Measurements from ENCODE around the gene OLA1. TPM values are rescaled to one million over a fixed set of nuclear protein-coding genes. Genes with fewer than 3 reads are reported as not detected.
A peak's percentile ranks its signal among the peaks of the same experiment; 100 is the strongest.

OLA1 gene
- total RNA-seq = 10 to 100 TPM; 32.1 to 46.1 (median 38.1) TPM
- total RNA-seq (2013) = 56.5 TPM
- total RNA-seq = 36.5 to 206 (median 47.8) reads per million in 29 experiments

- ATAC-seq (replicated peaks in 1 of 4) (peak; percentile 95 to 99 (median 96)), DNase-seq (peak; percentile 81 to 98 (median 92))
- H3K9me3 Mint-ChIP-seq = no peaks in the 10 kb centered on the region
- no peaks in the 10 kb centered on the region for H3K9me3 ChIP-seq
- no peaks in the 10 kb centered on the region for H3K27me3 Mint-ChIP-seq
- peaks cover 26 to 32% (median 31%) of the 10 kb centered on the region in 3 donors for H3K4me1 Mint-ChIP-seq
- H3K27ac Mint-ChIP-seq = peak within 1 kb of the TSS; percentile 55 to 71
- peak within 1 kb of the TSS; percentile 69 for H3K27ac ChIP-seq (ENCODE audit: low read length)
- H3K4me1 ChIP-seq (ENCODE audit: control insufficient read depth in 1 of 2, extremely low read depth in 1 of 2, insufficient read depth in 2 of 2, low read length in 2 of 2) = peaks cover 5 to 19% of the 10 kb centered on the region in 2 experiments
- POLR2A ChIA-PET = interaction anchor here in 1 of 2 donors (0.6 kb wide), 1 partner anchor 128 kb away, joined by 5 read pairs; no protein-coding TSS in a partner anchor
- H3K4me3 ChIP-seq (ENCODE audit: control insufficient read depth in 1 of 2, extremely low read depth in 1 of 2, low read length in 1 of 2) = peak within 1 kb of the TSS; percentile 64 to 87
- H3K4me3 Mint-ChIP-seq = peak within 1 kb of the TSS; percentile 81 to 88 (median 87)
- H3K36me3 ChIP-seq (ENCODE audit: control insufficient read depth in 2 of 2, extremely low read depth in 1 of 2, insufficient read depth in 1 of 2, low read length in 1 of 2) = no peaks in the 10 kb centered on the region
- WGBS (ENCODE audit: insufficient coverage) = under 1% methylated on average over 84 of the region's 85 CpGs
- no peaks in the 10 kb centered on the region for H3K27me3 ChIP-seq (replicated peaks in 1 of 2; ENCODE audit: control insufficient read depth in 2 of 2, extremely low read depth in 1 of 2, insufficient read depth in 2 of 2, low read length in 1 of 2)
- CTCF ChIA-PET = interaction anchor here (0.6 to 1.0 kb wide), 2 partner anchors 93 to 344 kb away, joined by 5 to 14 read pairs; no protein-coding TSS in a partner anchor
- peaks cover 12% of the 10 kb centered on the region for H3K36me3 Mint-ChIP-seq
Observed at GRCh38 chr2:174248187-174248997, at the start of gene OLA1. Gene OLA1, minus strand, starts transcription at chr2:174248532. Its CDS starts 1,717 bp downstream, at chr2:174246815.

- CTCF ChIA-PET = interaction anchor here in 1 of 2 donors (0.7 kb wide), 1 partner anchor 13 kb away, joined by 4 read pairs; no protein-coding TSS in a partner anchor
Observed at GRCh38 chr2:174292908-174293307, 44.6 kb upstream of the OLA1 start.

DNA sequence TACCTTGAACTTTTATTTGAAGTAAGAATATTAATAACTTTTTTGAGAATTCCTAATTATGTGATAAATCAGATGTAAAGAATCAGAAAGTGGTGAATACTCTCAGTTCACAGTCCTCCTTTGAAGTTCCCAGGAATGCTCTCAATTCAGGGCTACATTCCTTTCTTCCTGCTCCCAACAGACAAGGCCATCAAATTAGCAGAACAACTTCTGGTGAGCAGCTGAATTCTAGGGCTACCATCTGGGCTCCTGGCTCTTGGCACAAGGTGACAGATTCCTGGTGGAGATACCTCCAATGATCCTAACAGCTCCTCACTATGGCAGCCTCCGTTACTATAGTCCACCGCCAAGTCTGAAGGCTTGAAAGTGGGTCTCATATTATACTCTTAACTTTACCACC is 37.8 kb upstream of the OLA1 start:
- no peaks in the 10 kb centered on the region for H3K4me1 Mint-ChIP-seq
- no peak overlapping the region for H3K27ac ChIP-seq (ENCODE audit: low read length)
- H3K4me3 ChIP-seq (ENCODE audit: control insufficient read depth in 1 of 2, extremely low read depth in 1 of 2, low read length in 1 of 2) = no peak overlapping the region
- ChIA-PET CTCF (no interaction called here), POLR2A (no interaction called here)
- H3K9me3 ChIP-seq = no peaks in the 10 kb centered on the region
- DNase-seq (no peak), ATAC-seq (replicated peaks in 1 of 4) (no peak)
- no CpG with 5 or more reads among the region's 2 CpGs for WGBS (ENCODE audit: insufficient coverage)
- H3K27me3 ChIP-seq (replicated peaks in 1 of 2; ENCODE audit: control insufficient read depth in 2 of 2, extremely low read depth in 1 of 2, insufficient read depth in 2 of 2, low read length in 1 of 2) = peaks cover 0 to 17% of the 10 kb centered on the region in 2 experiments
- H3K4me3 Mint-ChIP-seq = no peak overlapping the region
- no peaks in the 10 kb centered on the region for H3K4me1 ChIP-seq (ENCODE audit: control insufficient read depth in 1 of 2, extremely low read depth in 1 of 2, insufficient read depth in 2 of 2, low read length in 2 of 2)
- H3K36me3 Mint-ChIP-seq = no peaks in the 10 kb centered on the region
- peaks cover 46 to 48% of the 10 kb centered on the region in 2 donors for H3K27me3 Mint-ChIP-seq
- peaks cover 2 to 8% (median 3%) of the 10 kb centered on the region in 3 donors for H3K9me3 Mint-ChIP-seq
- no peaks in the 10 kb centered on the region for H3K36me3 ChIP-seq (ENCODE audit: control insufficient read depth in 2 of 2, extremely low read depth in 1 of 2, insufficient read depth in 1 of 2, low read length in 1 of 2)
- H3K27ac Mint-ChIP-seq = no peak overlapping the region

More at GRCh38 chr2:174292908-174293307, 44.6 kb upstream of the OLA1 start:
- Mint-ChIP-seq H3K27me3 (peaks cover 18 to 26% of the 10 kb centered on the region in 2 donors), H3K4me3 (no peak overlapping the region), H3K4me1 (no peaks in the 10 kb centered on the region), H3K27ac (no peak overlapping the region), H3K36me3 (peaks cover 3% of the 10 kb centered on the region), H3K9me3 (peaks cover 2 to 8% (median 8%) of the 10 kb centered on the region in 3 donors)
- H3K27ac ChIP-seq (ENCODE audit: low read length) = no peak overlapping the region
- ATAC-seq (replicated peaks in 1 of 4) = no peak
- POLR2A ChIA-PET = no interaction called here
- no peak overlapping the region for H3K4me3 ChIP-seq (ENCODE audit: control insufficient read depth in 1 of 2, extremely low read depth in 1 of 2, low read length in 1 of 2)
- no CpG with 5 or more reads among the region's 1 CpG for WGBS (ENCODE audit: insufficient coverage)
- DNase-seq = no peak
- H3K27me3 ChIP-seq (replicated peaks in 1 of 2; ENCODE audit: control insufficient read depth in 2 of 2, extremely low read depth in 1 of 2, insufficient read depth in 2 of 2, low read length in 1 of 2) = peaks cover 0 to 14% of the 10 kb centered on the region in 2 experiments
- H3K9me3 ChIP-seq = no peaks in the 10 kb centered on the region
- H3K36me3 ChIP-seq (ENCODE audit: control insufficient read depth in 2 of 2, extremely low read depth in 1 of 2, insufficient read depth in 1 of 2, low read length in 1 of 2) = no peaks in the 10 kb centered on the region
- no peaks in the 10 kb centered on the region for H3K4me1 ChIP-seq (ENCODE audit: control insufficient read depth in 1 of 2, extremely low read depth in 1 of 2, insufficient read depth in 2 of 2, low read length in 2 of 2)

GRCh38 chr2:174282441-174282840 is 34.1 kb upstream of the OLA1 start:
- no peak for ATAC-seq (replicated peaks in 1 of 4)
- Mint-ChIP-seq H3K36me3 (no peaks in the 10 kb centered on the region), H3K9me3 (no peaks in the 10 kb centered on the region), H3K4me1 (no peaks in the 10 kb centered on the region), H3K27me3 (peaks cover 32 to 36% of the 10 kb centered on the region in 2 donors), H3K4me3 (no peak overlapping the region), H3K27ac (no peak overlapping the region)
- Histone ChIP-seq H3K27me3 (replicated peaks in 1 of 2; ENCODE audit: control insufficient read depth in 2 of 2, extremely low read depth in 1 of 2, insufficient read depth in 2 of 2, low read length in 1 of 2) (peaks cover 0 to 22% of the 10 kb centered on the region in 2 experiments), H3K4me1 (ENCODE audit: control insufficient read depth in 1 of 2, extremely low read depth in 1 of 2, insufficient read depth in 2 of 2, low read length in 2 of 2) (no peaks in the 10 kb centered on the region), H3K4me3 (ENCODE audit: control insufficient read depth in 1 of 2, extremely low read depth in 1 of 2, low read length in 1 of 2) (no peak overlapping the region), H3K9me3 (no peaks in the 10 kb centered on the region), H3K27ac (ENCODE audit: low read length) (no peak overlapping the region), H3K36me3 (ENCODE audit: control insufficient read depth in 2 of 2, extremely low read depth in 1 of 2, insufficient read depth in 1 of 2, low read length in 1 of 2) (no peaks in the 10 kb centered on the region)
- no peak for DNase-seq
- POLR2A ChIA-PET = no interaction called here
- no CpG with 5 or more reads among the region's 2 CpGs for WGBS (ENCODE audit: insufficient coverage)
- CTCF ChIA-PET = no interaction called here

DNA sequence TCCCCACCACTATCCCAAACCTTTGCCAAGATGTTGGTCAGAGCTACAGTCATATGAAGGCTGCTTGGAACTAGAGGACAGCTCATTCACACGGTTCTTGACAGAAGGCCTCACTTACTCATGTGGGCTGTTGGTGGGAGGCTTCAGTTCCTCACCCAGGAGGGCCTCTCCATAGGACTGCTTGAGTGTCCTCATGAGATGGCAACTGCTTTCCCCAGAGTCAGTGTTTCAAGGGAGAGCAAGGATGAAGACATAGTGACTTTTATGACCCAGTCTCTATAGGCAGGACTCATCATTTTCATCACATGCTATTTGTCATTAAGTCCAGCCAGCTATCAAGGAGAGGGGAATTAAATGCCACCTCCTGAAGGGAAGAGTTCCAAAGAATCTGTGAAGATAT is 33.4 kb upstream of the OLA1 start:
- WGBS (ENCODE audit: insufficient coverage) = no CpG with 5 or more reads among the region's 1 CpG
- no peaks in the 10 kb centered on the region for H3K36me3 ChIP-seq (ENCODE audit: control insufficient read depth in 2 of 2, extremely low read depth in 1 of 2, insufficient read depth in 1 of 2, low read length in 1 of 2)
- H3K36me3 Mint-ChIP-seq = no peaks in the 10 kb centered on the region
- H3K4me3 Mint-ChIP-seq = no peak overlapping the region
- DNase-seq (no peak), ATAC-seq (replicated peaks in 1 of 4) (no peak)
- H3K27ac ChIP-seq (ENCODE audit: low read length) = no peak overlapping the region
- H3K27ac Mint-ChIP-seq = no peak overlapping the region
- peaks cover 0 to 19% of the 10 kb centered on the region in 2 experiments for H3K27me3 ChIP-seq (replicated peaks in 1 of 2; ENCODE audit: control insufficient read depth in 2 of 2, extremely low read depth in 1 of 2, insufficient read depth in 2 of 2, low read length in 1 of 2)
- CTCF ChIA-PET = no interaction called here
- no peaks in the 10 kb centered on the region for H3K4me1 Mint-ChIP-seq
- H3K27me3 Mint-ChIP-seq = peaks cover 30 to 34% of the 10 kb centered on the region in 2 donors
- no peak overlapping the region for H3K4me3 ChIP-seq (ENCODE audit: control insufficient read depth in 1 of 2, extremely low read depth in 1 of 2, low read length in 1 of 2)
- H3K9me3 ChIP-seq = no peaks in the 10 kb centered on the region
- no peaks in the 10 kb centered on the region for H3K4me1 ChIP-seq (ENCODE audit: control insufficient read depth in 1 of 2, extremely low read depth in 1 of 2, insufficient read depth in 2 of 2, low read length in 2 of 2)
- POLR2A ChIA-PET = no interaction called here
- H3K9me3 Mint-ChIP-seq = no peaks in the 10 kb centered on the region

DNA sequence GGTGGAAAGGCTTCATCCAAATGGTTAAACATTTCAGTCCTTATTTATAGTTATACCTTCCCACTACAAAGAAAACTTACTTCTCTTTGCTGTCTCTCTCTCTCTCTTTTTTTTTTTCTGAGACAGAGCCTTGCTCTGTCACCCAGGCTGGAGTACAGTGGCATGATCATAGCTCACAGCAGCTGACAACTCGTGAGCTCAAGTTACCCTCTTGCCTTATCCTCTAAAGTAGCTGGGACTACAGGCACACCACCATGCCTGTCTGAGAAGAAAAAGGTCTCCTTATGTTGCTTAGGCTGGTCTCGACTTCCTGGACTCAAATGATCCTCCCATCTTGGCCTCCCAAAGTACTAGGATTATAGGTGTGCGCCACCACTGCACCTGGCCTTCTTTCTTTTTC is 32.3 kb upstream of the OLA1 start:
- H3K9me3 ChIP-seq = no peaks in the 10 kb centered on the region
- H3K36me3 ChIP-seq (ENCODE audit: control insufficient read depth in 2 of 2, extremely low read depth in 1 of 2, insufficient read depth in 1 of 2, low read length in 1 of 2) = no peaks in the 10 kb centered on the region
- ATAC-seq (replicated peaks in 1 of 4) (no peak), DNase-seq (no peak)
- POLR2A ChIA-PET = no interaction called here
- Mint-ChIP-seq H3K4me3 (no peak overlapping the region), H3K4me1 (no peaks in the 10 kb centered on the region), H3K36me3 (no peaks in the 10 kb centered on the region), H3K27me3 (peaks cover 34 to 35% of the 10 kb centered on the region in 2 donors), H3K9me3 (no peaks in the 10 kb centered on the region), H3K27ac (no peak overlapping the region)
- CTCF ChIA-PET = interaction anchor here (0.6 to 0.9 kb wide), 2 partner anchors 11 to 13 kb away, joined by 3 to 4 read pairs; no protein-coding TSS in a partner anchor
- WGBS (ENCODE audit: insufficient coverage) = 67% methylated on average over 1 of the region's 3 CpGs
- peaks cover 0 to 21% of the 10 kb centered on the region in 2 experiments for H3K27me3 ChIP-seq (replicated peaks in 1 of 2; ENCODE audit: control insufficient read depth in 2 of 2, extremely low read depth in 1 of 2, insufficient read depth in 2 of 2, low read length in 1 of 2)
- no peaks in the 10 kb centered on the region for H3K4me1 ChIP-seq (ENCODE audit: control insufficient read depth in 1 of 2, extremely low read depth in 1 of 2, insufficient read depth in 2 of 2, low read length in 2 of 2)
- H3K27ac ChIP-seq (ENCODE audit: low read length) = no peak overlapping the region
- no peak overlapping the region for H3K4me3 ChIP-seq (ENCODE audit: control insufficient read depth in 1 of 2, extremely low read depth in 1 of 2, low read length in 1 of 2)
